Stimulated activated CD4-positive, alpha-beta T cell treated with anti-CD3 and anti-CD28 coated beads, Interleukin-15, amount 100 ng/mL, for 48 hours (primary cell): ENCODE results near the gene IRF2BPL.

Source experiments
- DNase-seq, 2 donors: peaks; one replicate each; pipeline ENCODE4 v3.0.0-alpha.2; 2020; ENCODE audit warnings: low read depth in 2 of 2

IRF2BPL gene

GRCh38 chr14:77053046-77053841 is 24.7 kb upstream of the IRF2BPL start:
- DNase-seq, result peak; percentile 50 to 63

GRCh38 chr14:77052281-77053044 is 24.0 kb upstream of the IRF2BPL start:
- no peak for DNase-seq

GRCh38 chr14:77051116-77051515 is 22.6 kb upstream of the IRF2BPL start:
- no peak for DNase-seq

- DNase-seq, result no peak
These were observed 18.2 kb upstream of the IRF2BPL start for GRCh38 chr14:77046721-77047120.

- DNase-seq, result no peak
These were observed 17.0 kb upstream of the IRF2BPL start for GRCh38 chr14:77045238-77046162.

GRCh38 chr14:77044783-77045237 is 16.3 kb upstream of the IRF2BPL start:
- no peak for DNase-seq

GRCh38 chr14:77043984-77044485 is 15.5 kb upstream of the IRF2BPL start:
- DNase-seq, result no peak

- peak in 1 of 2 donors; percentile 45 for DNase-seq
These were observed 14.9 kb upstream of the IRF2BPL start for GRCh38 chr14:77043177-77043983.

GRCh38 chr14:77041881-77042545 is 13.5 kb upstream of the IRF2BPL start:
- no peak for DNase-seq

GRCh38 chr14:77040741-77041653 is 12.5 kb upstream of the IRF2BPL start:
- DNase-seq, result no peak

- DNase-seq, result peak; percentile 86 to 87
These were observed 11.7 kb upstream of the IRF2BPL start for GRCh38 chr14:77040059-77040740.

GRCh38 chr14:77039285-77040058 is 11.0 kb upstream of the IRF2BPL start:
- no peak for DNase-seq

- DNase-seq, result peak in 1 of 2 donors; percentile 49
These were observed 9.5 kb upstream of the IRF2BPL start for GRCh38 chr14:77037938-77038568.

GRCh38 chr14:77037215-77037937 is 8.9 kb upstream of the IRF2BPL start:
- DNase-seq, result no peak

GRCh38 chr14:77036484-77037214 is 8.1 kb upstream of the IRF2BPL start:
- no peak for DNase-seq

GRCh38 chr14:77035267-77035666 is 6.8 kb upstream of the IRF2BPL start:
- DNase-seq, result no peak
